Measurements from ENCODE around the gene SCARB1. TPM values are rescaled to one million over a fixed set of nuclear protein-coding genes. Genes with fewer than 3 reads are reported as not detected.
"Not testable (repeated sequence)": the region's sequence is repeated elsewhere in the genome, so short reads cannot be mapped to it uniquely, and the experiment has no call there.

The SCARB1 gene
- total RNA-seq, 1 donor from 2014 or later, result 7.1 TPM

DNA sequence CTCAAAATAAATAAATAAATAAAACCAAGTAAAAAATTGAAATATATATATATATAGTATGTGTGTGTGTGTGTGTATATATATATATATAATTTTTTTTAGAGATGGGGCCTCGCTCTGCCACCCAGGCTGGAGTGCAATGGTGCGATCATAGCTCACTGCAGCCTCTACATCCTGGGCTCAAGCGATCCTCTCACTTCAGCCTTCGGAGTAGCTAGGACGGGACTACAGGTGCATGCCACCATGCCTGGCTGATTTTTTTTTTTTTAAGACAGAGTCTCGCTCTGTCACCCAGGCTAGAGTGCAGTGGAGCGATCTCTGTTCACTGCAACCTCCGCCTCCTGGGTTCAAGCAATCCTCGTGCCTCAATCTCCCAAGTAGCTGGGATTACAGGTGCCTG lies 24.1 kb upstream of the SCARB1 start:
- intact Hi-C loops (cut with micrococcal nuclease), result not testable (repeated sequence)

DNA sequence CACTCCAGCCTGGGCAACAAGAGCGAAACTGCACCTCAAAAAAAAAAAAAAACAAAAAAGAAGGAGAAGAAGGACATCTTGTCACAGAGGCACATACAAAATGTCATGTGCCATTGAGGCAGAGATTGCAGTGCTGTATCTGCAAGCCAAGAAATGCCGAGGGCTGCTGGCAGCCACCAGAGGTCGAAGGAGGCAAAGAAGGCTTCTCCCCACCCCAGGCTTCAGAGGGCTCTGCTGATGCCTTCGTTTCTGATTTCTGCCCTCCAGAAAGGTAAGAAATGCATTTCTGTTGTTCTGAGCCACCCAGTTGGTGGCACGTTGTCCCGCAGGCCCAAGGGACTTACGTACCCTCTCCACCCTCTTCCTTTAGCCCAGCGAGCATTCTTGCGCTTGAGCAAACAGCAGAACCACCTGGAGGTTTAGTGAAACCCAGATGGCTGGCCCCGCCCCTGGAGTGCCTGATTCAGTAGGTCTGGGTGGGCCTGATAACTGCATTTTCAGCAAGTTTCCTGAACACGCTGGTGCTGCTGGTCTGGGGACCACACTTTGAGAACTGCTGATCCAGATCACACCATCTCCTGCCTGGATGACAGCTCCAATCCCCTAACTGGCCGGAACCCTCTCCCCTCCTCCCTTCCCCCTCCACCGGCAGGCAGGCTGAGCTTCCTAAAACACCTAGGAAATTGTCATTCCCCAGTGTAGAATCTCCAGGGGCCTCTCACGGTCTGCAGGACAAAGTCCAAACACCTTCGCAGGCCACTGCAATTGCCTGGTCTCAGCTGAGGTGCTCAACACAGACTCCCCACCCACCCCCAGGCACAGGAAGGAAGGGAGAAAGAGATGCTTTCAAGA lies 21.1 kb upstream of the SCARB1 start:
- intact Hi-C loops (cut with micrococcal nuclease), result no loop called here

DNA sequence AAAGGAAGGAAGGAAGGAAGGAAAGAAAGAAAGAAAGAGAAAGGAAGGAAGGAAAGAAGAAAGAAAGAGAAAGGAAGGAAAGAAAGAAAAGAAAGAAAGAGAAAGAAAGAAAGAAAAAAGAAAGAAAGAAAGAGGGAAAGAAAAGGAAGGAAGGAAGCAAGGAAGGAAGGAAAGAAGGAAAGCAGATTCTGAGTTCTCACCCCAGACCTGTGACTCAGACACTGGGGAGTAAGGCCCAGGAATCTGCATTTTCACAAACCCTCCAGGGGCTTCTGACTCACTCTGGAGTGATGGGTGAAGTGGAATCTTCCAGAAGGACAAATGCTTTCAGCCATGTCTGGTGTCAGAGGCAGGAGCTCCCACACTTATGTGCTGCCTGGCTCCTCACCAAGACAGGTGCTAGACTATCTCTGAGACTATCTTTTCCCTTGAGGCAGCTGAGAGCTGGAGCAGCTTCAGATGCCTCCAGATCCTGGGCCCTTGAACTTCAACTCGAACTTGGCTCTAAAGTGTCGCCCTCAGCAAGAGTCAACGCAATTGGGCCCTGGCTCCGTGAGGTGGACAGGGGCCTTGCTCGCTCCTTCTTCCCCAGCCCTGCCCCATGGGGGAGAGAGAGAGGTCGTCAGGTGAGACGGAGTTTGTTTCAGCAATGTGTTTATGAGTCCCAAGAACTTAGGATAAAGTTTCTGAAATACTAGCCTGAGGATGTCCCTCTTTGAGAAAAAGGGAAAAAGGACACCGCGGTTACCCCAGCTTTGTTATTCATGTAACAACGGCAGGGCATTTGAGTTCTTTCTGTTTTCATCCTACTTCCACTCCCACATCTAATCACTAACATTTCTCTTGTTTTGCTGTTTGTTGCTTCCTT lies 19.8 kb upstream of the SCARB1 start:
- intact Hi-C loops (cut with micrococcal nuclease), result no loop called here

DNA sequence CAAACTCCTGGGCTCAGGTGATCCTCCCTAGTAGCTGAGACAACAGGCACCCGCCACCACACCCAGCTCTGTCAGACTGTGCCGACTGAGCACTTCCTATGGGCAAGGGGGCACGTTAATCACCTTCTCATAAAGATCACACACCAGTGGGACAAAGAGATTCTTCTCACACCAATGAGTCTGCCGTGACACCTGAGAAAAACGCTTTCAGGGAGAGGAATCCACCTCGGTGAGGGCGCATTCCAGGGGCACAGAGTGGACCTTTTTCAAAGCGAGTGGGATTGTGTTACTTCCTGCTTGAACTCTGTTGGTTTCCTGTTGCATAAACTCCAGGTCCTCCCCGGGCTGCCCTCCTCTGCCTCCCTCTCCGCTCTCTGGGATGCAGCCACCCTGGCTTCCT lies 17.5 kb upstream of the SCARB1 start:
- intact Hi-C loops (cut with micrococcal nuclease), result no loop called here

DNA sequence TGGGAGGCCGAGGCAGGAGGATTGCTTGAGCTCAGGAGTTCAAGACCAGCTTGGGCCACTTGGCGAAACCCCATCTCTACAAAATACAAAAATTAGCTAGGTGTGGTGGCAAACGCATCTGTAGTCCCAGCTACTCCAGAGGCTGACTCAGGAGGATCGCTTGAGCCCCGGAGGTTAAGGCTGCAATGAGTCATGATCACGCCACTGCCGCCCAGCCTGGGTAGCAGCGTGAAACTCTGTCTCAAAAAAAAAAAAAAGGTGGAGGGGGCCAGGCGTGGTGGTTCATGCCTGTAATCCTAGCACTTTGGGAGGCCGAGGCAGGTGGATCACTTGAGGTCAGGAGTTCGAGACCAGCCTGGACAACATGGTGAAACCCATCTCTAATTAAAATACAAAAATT lies 16.7 kb upstream of the SCARB1 start:
- intact Hi-C loops (cut with micrococcal nuclease), result not testable (repeated sequence)

DNA sequence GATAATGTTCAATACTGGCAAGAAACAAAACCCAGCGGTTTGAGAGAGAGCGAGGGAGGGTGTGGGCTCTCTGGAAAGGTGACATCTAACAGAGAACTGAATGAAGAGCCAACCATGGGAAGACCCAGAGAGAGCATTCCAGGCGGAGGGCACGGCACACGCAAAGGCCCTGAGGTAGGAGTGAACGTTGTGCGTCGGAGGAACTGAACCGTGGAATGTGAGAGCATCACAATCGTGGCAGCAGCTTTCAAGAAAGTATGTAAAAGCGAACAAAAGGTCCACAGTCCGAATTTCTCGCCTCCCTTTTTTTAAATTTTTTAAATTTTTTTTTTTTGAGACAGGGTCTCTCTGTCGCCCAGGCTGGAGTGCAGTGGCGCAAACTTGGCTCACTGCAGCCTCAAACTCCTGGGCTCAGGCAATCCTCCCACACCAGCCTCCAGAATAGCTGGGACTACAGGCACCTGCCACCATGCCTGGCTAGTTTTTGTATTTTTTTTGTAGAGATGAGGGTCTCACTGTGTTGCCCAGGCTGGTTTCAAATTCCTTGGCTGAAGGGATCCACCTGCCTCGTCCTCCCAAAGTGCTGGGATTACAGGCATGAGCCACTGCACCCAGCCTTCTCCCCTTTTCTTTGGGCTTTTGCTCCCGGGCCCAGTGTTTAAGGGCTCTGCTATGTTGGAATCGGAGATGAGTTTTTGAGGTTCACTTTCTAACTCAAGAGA lies 15.3 kb upstream of the SCARB1 start:
- intact Hi-C loops (cut with micrococcal nuclease), result no loop called here

DNA sequence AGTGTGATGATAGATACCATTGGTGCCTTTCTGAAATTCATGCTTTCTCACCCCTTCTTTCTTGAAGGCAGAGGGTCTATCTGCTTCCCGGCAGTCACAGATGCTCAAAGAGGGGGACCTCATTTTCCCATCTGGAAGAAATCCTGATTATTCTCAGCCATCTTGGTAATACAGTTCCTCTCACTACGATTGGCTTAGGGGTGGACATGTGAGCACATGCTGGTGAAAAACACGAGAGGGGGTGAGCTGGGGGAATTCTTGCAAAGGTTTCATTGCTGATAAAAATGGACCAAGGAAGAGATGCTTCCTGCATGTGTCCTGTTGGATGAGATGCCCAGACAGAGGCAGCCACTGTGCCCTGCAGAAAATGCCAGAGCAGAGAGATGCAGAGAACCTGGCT lies 13.8 kb upstream of the SCARB1 start:
- intact Hi-C loops (cut with micrococcal nuclease), result no loop called here

DNA sequence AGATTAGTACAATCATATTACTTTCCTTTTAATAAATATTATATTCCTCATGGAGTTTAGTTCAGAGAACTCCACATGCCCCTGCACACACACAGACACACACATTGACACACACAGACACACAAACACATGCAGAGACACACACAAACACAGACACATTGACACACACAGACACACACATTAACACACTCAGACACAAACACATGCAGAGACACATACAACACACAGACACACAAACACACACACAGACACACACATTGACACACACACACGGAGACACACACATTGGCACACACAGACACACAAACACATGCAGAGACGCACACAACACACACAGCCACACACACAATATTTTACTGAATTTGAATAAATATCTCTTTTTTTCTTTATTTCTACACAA lies 12.5 kb upstream of the SCARB1 start:
- intact Hi-C loops (cut with micrococcal nuclease), result no loop called here

DNA sequence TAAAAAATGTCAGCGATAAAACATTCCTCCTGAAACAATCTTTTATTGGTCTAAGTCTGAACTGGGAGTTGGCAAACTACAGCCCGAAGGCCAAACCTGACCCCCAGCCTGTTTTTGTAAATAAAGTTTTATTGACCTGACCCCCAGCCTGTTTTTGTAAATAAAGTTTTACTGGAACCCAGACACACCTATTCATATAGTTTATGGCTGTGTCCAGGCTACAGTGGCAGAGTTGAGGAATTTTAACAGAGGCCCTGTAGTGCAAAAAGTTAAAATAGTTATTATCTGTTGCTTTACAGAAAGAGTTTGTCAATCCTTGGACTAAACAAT lies 12.1 kb upstream of the SCARB1 start:
- intact Hi-C loops (cut with micrococcal nuclease), result no loop called here

DNA sequence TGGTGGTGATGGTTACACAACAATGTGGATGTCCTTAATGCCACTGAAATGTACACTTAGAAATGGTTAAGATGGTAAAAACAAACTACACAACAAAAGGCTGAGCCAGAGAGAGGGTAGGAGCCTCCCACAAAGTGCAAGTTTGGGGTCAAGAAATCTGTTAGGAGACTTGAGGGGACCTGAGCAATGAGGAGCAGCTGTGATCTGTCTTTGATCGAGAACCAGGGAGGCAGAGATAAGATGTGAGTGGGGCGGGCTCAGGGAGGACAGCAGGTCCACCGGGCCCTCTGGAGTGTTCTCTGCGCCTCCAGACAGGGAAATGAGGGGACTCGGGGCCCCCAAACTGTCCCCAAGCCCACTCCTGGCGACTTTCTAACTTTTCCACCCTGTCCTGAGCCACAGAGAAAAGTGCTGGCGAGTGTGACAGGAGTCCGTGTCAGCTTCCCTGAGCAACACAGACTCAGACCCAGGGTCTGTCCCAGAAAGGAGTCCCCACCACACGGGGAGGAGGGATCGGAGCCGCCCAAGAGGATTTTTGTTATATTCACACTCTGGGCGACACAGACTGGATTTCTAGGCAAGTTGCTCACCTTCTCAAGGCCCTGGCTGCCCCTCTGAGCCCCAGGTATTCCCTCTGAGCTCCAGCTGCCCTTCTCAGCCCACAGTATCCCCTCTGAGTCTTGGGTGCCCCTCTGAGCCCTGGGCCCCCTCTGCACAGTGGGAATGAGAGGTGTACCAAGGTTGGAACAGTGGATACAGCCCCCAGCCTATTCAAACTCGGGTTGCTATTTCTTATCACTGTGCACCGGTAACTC lies 11.5 kb upstream of the SCARB1 start:
- intact Hi-C loops (cut with micrococcal nuclease), result no loop called here

DNA sequence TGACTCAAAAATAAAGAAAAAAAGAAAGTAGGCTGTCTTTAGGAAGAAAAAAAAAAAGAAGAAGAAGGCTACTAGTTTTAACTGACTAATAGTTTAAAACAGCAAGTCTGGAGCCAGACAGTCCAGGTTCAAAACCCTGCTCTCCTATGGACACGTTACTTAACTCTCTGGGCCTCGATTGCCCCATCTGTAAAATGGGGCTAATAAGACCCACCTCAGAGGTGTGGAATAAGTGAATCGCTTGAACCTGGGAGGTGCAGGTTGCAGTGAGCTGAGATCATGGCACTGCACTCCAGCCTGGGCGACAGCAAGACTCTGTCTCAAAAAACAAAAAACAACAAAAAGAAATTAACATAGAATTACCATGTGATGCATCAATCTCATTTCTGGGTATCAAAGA lies 10.5 kb upstream of the SCARB1 start:
- intact Hi-C loops (cut with micrococcal nuclease), result no loop called here

DNA sequence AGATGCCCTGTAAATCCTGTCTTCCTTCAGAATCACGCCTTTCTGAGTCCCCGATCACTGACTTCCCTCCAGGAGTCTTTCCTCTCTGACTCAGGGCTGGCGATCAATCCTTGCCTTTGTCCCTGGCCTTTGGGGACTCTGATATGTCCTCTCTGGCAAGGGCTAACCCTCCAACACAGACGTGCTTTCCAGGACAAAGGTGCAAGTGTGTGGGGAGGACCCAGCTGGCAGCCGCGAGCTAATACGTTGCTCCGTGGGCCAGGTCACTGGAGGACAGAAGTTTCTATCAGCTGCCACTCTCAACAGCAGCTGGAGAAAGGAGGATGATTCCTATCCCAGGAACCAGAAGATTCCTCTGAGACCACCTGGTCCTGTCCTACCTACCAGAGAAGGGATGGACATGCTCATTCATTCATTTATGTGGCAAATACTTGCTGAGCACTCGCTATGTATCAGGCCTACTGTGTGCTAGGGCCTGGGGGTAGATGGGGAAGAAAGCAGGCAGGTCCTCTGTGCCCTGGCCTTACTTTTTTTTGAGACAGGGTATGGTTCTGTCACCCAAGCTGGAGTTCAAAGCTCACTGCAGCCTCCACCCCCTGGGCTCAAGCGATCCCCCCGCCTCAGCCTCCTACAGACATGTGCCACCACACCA lies 8.5 kb upstream of the SCARB1 start:
- intact Hi-C loops (cut with micrococcal nuclease), result no loop called here

DNA sequence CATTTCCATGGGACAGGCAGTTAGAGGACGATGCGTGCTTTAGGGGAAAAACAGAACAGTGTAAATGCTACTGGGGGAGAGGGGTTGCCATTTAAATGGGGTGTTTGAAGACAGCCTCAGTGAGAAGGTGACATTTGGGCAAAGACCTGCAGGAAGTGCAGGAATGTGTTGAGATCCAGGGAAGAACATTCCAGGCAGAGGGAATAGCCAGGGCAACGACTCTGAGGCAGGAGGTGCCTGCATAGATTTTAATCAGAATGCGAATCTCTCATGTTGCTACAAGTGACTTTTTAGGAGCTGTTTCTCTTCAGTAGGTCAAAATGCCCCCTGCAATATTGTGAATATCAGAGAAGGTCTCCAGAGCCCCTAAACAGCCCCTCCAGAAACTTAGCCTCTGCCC lies 7.6 kb upstream of the SCARB1 start:
- intact Hi-C loops (cut with micrococcal nuclease), result no loop called here

DNA sequence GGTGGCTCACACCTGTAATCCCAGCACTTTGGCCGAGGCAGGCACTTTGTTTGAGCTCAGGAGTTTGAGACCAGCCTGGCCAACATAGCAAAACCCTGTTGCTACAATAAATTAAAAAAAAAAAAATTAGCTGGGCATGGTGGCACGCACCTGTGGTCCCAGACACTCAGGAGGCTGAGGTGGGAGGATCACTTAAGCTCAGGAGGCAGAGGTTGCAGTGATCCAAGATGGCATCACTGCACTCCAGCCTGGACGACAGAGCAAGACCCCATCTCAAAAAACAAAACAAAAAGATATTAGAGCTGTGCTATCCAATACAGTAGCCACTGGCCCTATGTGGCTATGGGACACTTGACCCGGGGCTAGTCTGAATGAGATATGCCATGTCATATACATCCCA lies 6.9 kb upstream of the SCARB1 start:
- intact Hi-C loops (cut with micrococcal nuclease), result no loop called here

DNA sequence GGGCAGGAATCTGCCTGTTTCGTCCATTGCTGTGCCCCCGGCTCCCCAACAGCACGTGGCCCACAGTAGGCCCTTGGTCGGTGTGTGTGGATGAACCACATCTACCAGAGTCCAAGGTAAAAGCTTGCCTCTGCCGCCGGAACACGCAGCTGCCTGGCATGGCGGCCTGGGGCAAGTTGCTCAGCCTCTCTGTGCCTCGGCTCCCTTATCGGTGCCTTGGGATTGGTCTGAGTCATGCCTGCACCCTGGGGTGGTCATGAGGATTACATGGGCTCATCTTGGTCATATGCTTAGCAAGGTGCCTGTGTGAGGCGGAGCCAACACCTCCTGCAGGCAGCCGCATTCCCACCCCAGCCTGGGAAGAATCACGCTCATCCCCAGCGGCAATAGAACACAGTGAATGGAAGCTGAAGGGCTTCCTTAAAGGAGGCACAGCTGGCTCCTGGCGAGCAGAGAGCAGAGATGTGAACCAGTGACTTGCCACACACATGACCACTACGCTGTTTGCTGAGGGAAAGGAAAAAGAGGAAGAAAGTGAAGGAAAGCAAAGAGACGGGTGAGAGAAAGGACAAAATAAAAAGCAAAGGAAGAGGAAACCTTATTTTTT lies 5.5 kb upstream of the SCARB1 start:
- intact Hi-C loops (cut with micrococcal nuclease), result no loop called here

DNA sequence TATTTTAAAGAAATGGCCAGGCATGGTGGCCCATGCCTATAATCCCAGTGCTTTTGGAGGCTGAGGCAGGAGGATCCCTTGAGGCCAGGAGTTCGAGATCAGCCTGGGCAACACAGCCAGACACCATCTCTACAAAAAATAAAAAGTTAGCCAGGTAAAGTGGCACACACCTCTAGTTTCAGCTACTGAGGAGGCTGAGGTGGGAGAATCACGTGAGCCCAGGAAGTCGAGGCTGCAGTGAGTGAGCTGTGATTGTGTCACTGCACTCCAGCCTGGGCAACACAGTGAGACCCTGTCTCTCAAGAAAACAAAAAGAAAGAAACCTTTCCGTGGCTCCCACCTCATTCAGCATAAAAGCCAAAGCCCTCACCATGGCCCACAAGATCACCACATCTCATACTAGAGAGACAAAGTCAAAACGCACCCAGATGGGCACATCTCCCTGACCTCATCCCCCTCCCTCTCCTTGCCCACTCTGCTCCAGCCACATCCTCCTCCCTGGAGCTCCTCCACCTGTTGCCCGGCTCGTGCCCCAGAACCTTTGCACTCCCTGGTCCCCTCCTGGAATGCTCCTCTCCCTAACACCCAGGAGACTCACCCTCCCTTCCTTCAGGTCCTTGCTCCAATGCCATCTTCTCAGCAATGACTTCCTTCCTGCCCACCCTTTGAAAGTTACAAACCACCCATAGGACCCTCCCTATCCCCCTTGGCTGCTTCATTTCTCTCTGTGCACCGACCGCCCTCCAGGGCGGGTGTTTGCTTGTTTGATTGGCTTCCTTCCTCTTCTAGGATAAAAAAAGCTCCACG lies 4.8 kb upstream of the SCARB1 start:
- intact Hi-C loops (cut with micrococcal nuclease), result no loop called here

DNA sequence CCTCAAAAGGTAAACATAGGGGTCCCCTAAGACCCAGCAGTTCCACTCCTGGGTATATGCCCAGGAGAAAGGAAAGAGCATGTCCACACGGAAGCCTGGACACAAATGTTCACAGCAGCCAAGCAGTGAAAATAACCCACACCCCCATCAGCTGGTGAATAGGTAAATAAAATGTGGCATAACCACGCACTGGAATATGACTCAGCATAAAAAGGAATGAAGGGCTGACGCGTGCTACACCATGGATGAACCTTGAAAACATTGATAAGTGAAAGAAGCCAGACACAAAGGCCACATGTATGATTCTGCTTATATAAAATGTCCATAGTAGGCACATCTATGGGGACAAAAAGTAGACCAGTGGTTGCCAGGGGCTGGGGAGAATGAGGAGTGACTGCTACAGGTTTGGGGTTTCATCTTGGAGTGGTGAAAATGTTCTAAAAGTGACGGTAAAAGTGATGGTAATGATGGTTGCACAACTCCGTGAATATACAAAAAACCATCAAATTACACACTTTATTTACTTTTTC lies 3.8 kb upstream of the SCARB1 start:
- intact Hi-C loops (cut with micrococcal nuclease), result no loop called here

DNA sequence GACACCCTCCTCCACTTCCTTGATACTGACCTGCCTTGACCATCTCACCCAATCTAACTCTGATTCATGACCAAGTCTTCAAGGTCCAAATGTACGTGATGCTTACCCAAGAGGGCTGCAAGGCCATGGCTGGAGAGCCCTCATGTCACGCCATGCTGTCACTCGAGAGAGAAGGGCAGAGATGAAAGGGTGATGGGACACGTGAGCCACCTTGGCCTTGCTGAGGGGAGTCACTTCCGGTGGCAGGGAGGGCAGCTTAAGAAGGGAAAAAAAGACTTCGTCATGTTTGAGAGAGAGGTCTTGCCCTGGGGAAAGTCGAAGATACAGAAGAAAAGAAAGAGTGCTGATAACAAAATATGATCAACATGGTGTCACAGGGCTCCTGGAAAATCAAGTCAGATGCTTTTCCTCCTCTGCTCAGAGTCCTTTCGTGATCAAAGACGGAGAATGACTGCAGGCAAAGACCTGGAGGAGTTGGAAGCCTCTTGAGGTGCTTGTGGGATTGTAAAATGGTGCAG lies 3.3 kb upstream of the SCARB1 start:
- intact Hi-C loops (cut with micrococcal nuclease), result no loop called here
